Purkinje cell (primary cell): ENCODE data around the gene PAK4. TPM values are rescaled to one million over a fixed set of nuclear protein-coding genes. Genes with fewer than 3 reads are reported as not detected.

Source experiments
- polyA plus RNA-seq: library from polyadenylated mRNA; unstranded; fragments of >200 nt; fragmentation: Nextera tagmentation; gene quantifications from 2 replicates; pipeline ENCODE4 v1.2.1, GENCODE V29; 2014

The PAK4 gene
- polyA plus RNA-seq = 0.22 and 2.0 TPM in 2 replicates

DNA sequence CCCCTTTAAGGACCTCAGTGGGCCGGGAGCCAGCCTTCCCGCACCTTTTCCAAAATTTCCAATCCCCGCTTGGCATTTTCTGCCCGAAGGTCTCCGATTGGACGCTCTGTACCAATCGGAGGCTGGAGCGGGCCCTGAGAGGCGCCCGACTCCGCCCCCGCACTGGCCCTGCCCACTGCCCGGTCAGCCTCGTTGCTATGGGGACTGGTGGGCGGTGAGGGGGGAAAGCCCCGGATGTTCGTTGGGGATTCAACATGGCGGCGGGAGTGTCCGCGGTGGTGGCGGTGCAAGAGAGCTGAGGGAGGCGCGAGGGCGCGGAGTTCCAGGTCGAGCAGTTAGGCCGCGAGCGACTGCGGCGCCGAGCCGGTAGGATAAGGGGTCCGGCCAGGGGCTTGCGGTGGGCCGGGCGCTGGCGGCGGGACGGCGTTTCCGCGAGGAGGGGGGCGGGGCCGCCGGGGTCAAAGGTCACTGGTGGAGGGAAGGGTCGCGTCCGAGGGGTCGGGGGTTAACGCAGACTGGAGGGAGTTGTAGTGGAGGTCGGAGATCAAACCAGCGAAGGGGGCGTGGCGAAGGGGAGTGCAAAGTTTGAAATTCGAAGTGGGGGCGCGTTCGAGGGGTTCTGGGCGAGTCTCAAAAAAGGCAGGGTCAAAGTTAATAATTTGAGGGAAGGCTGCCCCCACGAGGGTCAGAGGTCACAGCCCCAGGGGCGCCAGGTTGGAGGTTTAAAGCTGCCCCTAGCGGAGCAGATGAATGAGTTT is at the start of gene PAK4:
Gene PAK4, plus strand, starts transcription at position 233 of the 758 bp plus-strand sequence. CDS start 43,768 bp downstream, outside the sequence.

GRCh38 chr19:39083983-39084731 is 41.4 kb upstream of the PAK4 start, which contains the start of gene ACP7:
Gene ACP7, plus strand, starts transcription at chr19:39084368. Its CDS starts 902 bp downstream, at chr19:39085270.

GRCh38 chr19:39196860-39197562 is 71.4 kb downstream of the PAK4 start, which contains the start of gene NCCRP1:
Gene NCCRP1, plus strand, starts transcription at chr19:39196964. Its CDS starts 19 bp downstream, at chr19:39196983.

GRCh38 chr19:39203372-39204341 is 78.1 kb downstream of the PAK4 start, which contains the start of gene SYCN:
Gene SYCN, minus strand, starts transcription at chr19:39204263. Its CDS starts 9 bp downstream, at chr19:39204254.

Other genes with a start within 250 kb of the PAK4 start
- 0.39 TPM in 1 of 2 replicates, not detected in the other for gene RINL, start 247.5 kb upstream of the PAK4 start, polyA plus RNA-seq
- 6.7 and 9.9 TPM in 2 replicates for gene SIRT2, start 226.2 kb upstream of the PAK4 start, polyA plus RNA-seq
- 2.4 and 3.0 TPM in 2 replicates for gene NFKBIB, start 225.8 kb upstream of the PAK4 start, polyA plus RNA-seq
- gene CCER2, start 213.6 kb upstream of the PAK4 start, polyA plus RNA-seq = not detected in 2 replicates
- 10.6 and 17.0 TPM in 2 replicates for gene SARS2, start 195.0 kb upstream of the PAK4 start, polyA plus RNA-seq
- 22.1 and 35.8 TPM in 2 replicates for gene MRPS12, start 194.8 kb upstream of the PAK4 start, polyA plus RNA-seq
- gene FBXO17, start 150.0 kb upstream of the PAK4 start, polyA plus RNA-seq = 1.7 and 2.7 TPM in 2 replicates
- gene FBXO27, start 93.2 kb upstream of the PAK4 start, polyA plus RNA-seq = 2.2 and 2.7 TPM in 2 replicates
- not detected in 2 replicates for gene ACP7, start 41.4 kb upstream of the PAK4 start, polyA plus RNA-seq
- 0.20 TPM in 1 of 2 replicates, not detected in the other for gene NCCRP1, start 71.2 kb downstream of the PAK4 start, polyA plus RNA-seq
- gene SYCN, start 78.5 kb downstream of the PAK4 start, polyA plus RNA-seq = not detected in 2 replicates
- 0.81 TPM in 1 of 2 replicates, not detected in the other for gene IFNL3, start 119.2 kb downstream of the PAK4 start, polyA plus RNA-seq
- not detected in 2 replicates for gene IFNL4, start 123.1 kb downstream of the PAK4 start, polyA plus RNA-seq
- gene IFNL2, start 142.6 kb downstream of the PAK4 start, polyA plus RNA-seq = not detected in 2 replicates
- not detected in 2 replicates for gene IFNL1, start 170.6 kb downstream of the PAK4 start, polyA plus RNA-seq
- 1.6 and 2.0 TPM in 2 replicates for gene LRFN1, start 195.1 kb downstream of the PAK4 start, polyA plus RNA-seq
- 17.9 and 20.4 TPM in 2 replicates for gene GMFG, start 210.3 kb downstream of the PAK4 start, polyA plus RNA-seq
- gene SAMD4B, start 216.6 kb downstream of the PAK4 start, polyA plus RNA-seq = 3.5 and 3.9 TPM in 2 replicates